Fibroblast of lung (primary cell): ENCODE measurements around the gene C8G. TPM values are rescaled to one million over a fixed set of nuclear protein-coding genes. Genes with fewer than 3 reads are reported as not detected.

Experiments
- DNase-seq, 2 donors: peaks; one replicate each; pipeline versions ENCODE4 v3.0.0 to v3.0.0-alpha.2; 2010; ENCODE audit warnings: low read depth in 2 of 2
- H2AFZ ChIP-seq: 2 replicates; pipeline ENCODE4 v1.5.1; 2012; ENCODE audit warnings: low read length, control low read depth, inconsistent platforms
- H3K27ac ChIP-seq: 2 replicates; pipeline ENCODE4 v1.5.1; 2011; ENCODE audit warnings: low read length, control low read depth; ENCODE audit not compliant: insufficient read depth
- H3K27me3 ChIP-seq: 2 replicates; pipeline ENCODE4 v1.5.1; 2011; ENCODE audit warnings: mild to moderate bottlenecking, low read length; ENCODE audit not compliant: control insufficient read depth, insufficient read depth
- H3K36me3 ChIP-seq: 2 replicates; pipeline ENCODE4 v1.5.1; 2011; ENCODE audit warnings: low read length; ENCODE audit not compliant: control insufficient read depth, insufficient read depth
- H3K4me1 ChIP-seq: 2 replicates; pipeline ENCODE4 v1.5.1; 2011; ENCODE audit warnings: low read length; ENCODE audit not compliant: control insufficient read depth, insufficient read depth; ENCODE audit errors: extremely low read depth
- H3K4me2 ChIP-seq: 2 replicates; pipeline ENCODE4 v1.5.1; 2011; ENCODE audit warnings: low read length, control low read depth; ENCODE audit not compliant: insufficient read depth; ENCODE audit errors: extremely low read depth
- H3K4me3 ChIP-seq, 4 experiments: fragments of 200-600 bp in 1 of 4; sonication (generic) in 1 of 4; replicated peaks in 1 of 4; 2 replicates each; pipeline ENCODE4 v1.5.1; 2011 to 2016; ENCODE audit warnings: low read length in 4 of 4, low read depth in 3 of 4, mild to moderate bottlenecking in 3 of 4, control low read depth in 2 of 4, inconsistent platforms in 1 of 4, mixed read lengths in 1 of 4; ENCODE audit not compliant: insufficient read depth in 1 of 4; ENCODE audit errors: control extremely low read depth in 1 of 4
- H3K79me2 ChIP-seq: 2 replicates; pipeline ENCODE4 v1.5.1; 2012; ENCODE audit warnings: mild to moderate bottlenecking, low read length, inconsistent platforms; ENCODE audit not compliant: control insufficient read depth, insufficient read depth
- H3K9ac ChIP-seq: 2 replicates; pipeline ENCODE4 v1.5.1; 2011; ENCODE audit warnings: mild to moderate bottlenecking, low read length, control low read depth; ENCODE audit not compliant: insufficient read depth
- H3K9me3 ChIP-seq: 2 replicates; pipeline ENCODE4 v1.5.1; 2012; ENCODE audit warnings: low read depth, low read length; ENCODE audit not compliant: control insufficient read depth, insufficient read depth
- H4K20me1 ChIP-seq: 2 replicates; pipeline ENCODE4 v1.5.1; 2011; ENCODE audit warnings: low read length; ENCODE audit not compliant: control insufficient read depth, insufficient read depth; ENCODE audit errors: extremely low read depth
- EZH2 ChIP-seq: IDR thresholded peaks from 2 replicates; pipeline ENCODE4 v1.5.1; 2012; ENCODE audit warnings: low read length, control low read depth, mild to moderate bottlenecking; ENCODE audit errors: missing control alignments
- polyA plus RNA-seq, 2 donors: library from polyadenylated mRNA; depleted of rRNA in 1 of 2; stranded (reverse) in 1 of 2; unstranded in 1 of 2; fragments of >200 nt; gene quantifications; 2 replicates each; pipeline ENCODE4 v1.2.1, GENCODE V29; 2011 to 2012; ENCODE audit warnings: missing spikeins in 1 of 2
- total RNA-seq: library from RNA; depleted of rRNA; stranded (reverse); fragments of >200 nt; gene quantifications from 2 replicates; pipeline ENCODE4 v1.2.1, GENCODE V29; 2014
- TF ChIP-seq, protein P1 (sequence below), 2 donors: IDR thresholded peaks in 1 of 2; conservative IDR thresholded peaks in 1 of 2; 1 replicate in 1 of 2; 2 replicates in 1 of 2; pipeline ENCODE4 v1.5.1; 2011 to 2012; ENCODE audit warnings: low read length in 2 of 2, control low read depth in 1 of 2, inconsistent platforms in 1 of 2, low read depth in 1 of 2, mild to moderate bottlenecking in 1 of 2

The C8G gene
- total and polyA plus RNA-seq, 2 donors (not counting 1 experiment from before 2014, with no cell fraction given): 0.40 to 1.2 TPM

DNA sequence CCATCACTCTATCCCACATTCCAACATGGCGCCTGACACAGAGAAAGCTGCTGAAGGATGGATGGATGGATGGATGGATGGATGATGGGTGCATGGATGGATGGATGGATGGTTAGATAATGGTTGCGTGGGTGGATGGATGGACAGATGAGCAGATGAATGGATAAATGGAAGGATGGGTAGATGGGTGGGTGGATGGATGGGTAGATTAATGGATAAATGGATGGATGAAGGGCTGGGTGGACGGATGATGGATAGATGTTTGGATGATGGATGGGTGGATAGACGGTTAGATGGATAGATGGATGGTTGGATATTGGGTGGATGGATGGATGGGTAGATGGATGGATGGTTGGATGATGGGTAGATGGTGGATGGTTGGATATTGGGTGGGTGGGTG is 11.6 kb downstream of the C8G start:
- H3K79me2 ChIP-seq: no peaks in the 10 kb centered on the region

DNA sequence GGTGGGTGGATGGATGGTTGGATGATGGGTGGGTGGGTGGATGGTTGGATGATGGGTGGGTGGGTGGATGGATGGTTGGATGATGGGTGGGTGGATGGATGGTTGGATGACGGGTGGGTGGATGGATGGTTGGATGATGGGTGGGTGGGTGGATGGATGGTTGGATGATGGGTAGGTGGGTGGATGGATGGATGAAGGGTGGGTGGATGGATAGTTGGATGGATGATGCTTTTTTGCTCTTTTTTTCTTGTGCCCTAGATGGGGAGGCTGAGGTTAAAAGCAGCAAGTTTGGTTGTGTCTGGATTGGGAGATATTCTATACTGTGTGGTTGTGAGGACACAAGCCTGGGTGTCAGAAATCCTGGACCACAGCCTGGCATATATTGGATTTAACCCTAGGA is 12.4 kb downstream of the C8G start:
- no peaks in the 10 kb centered on the region for H3K79me2 ChIP-seq
- no peaks in the 10 kb centered on the region for H3K4me1 ChIP-seq
- no peak overlapping the region for H3K4me3 ChIP-seq
- no peaks in the 10 kb centered on the region for H4K20me1 ChIP-seq
- TF ChIP-seq EZH2: no peak
- TF ChIP-seq, protein P1, sequence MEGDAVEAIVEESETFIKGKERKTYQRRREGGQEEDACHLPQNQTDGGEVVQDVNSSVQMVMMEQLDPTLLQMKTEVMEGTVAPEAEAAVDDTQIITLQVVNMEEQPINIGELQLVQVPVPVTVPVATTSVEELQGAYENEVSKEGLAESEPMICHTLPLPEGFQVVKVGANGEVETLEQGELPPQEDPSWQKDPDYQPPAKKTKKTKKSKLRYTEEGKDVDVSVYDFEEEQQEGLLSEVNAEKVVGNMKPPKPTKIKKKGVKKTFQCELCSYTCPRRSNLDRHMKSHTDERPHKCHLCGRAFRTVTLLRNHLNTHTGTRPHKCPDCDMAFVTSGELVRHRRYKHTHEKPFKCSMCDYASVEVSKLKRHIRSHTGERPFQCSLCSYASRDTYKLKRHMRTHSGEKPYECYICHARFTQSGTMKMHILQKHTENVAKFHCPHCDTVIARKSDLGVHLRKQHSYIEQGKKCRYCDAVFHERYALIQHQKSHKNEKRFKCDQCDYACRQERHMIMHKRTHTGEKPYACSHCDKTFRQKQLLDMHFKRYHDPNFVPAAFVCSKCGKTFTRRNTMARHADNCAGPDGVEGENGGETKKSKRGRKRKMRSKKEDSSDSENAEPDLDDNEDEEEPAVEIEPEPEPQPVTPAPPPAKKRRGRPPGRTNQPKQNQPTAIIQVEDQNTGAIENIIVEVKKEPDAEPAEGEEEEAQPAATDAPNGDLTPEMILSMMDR (conservative IDR thresholded peaks at IDR 0.05 in 1 of 2, IDR thresholded peaks at IDR 0.05 in 1 of 2; ENCODE audit: low read depth in 1 of 2, low read length in 2 of 2): no peak
- no peak for DNase-seq
- H3K9me3 ChIP-seq: no peaks in the 10 kb centered on the region
- H3K4me2 ChIP-seq: no peak overlapping the region
- H3K36me3 ChIP-seq: no peaks in the 10 kb centered on the region
- no peak overlapping the region for H3K27ac ChIP-seq
- H3K27me3 ChIP-seq: no peaks in the 10 kb centered on the region
- no peak overlapping the region for H2AFZ ChIP-seq
- H3K9ac ChIP-seq: no peak overlapping the region

More for the DNA sequence above, 11.6 kb downstream of the C8G start:
- H4K20me1 ChIP-seq: no peaks in the 10 kb centered on the region
- no peaks in the 10 kb centered on the region for H3K36me3 ChIP-seq
- H3K27ac ChIP-seq: no peak overlapping the region
- no peaks in the 10 kb centered on the region for H3K4me1 ChIP-seq
- DNase-seq: no peak
- H2AFZ ChIP-seq: no peak overlapping the region
- H3K27me3 ChIP-seq: no peaks in the 10 kb centered on the region
- H3K9me3 ChIP-seq: no peaks in the 10 kb centered on the region
- TF ChIP-seq, protein P1 (conservative IDR thresholded peaks at IDR 0.05 in 1 of 2, IDR thresholded peaks at IDR 0.05 in 1 of 2; ENCODE audit: low read depth in 1 of 2, low read length in 2 of 2): no peak
- no peak for TF ChIP-seq EZH2
- H3K9ac ChIP-seq: no peak overlapping the region
- no peak overlapping the region for H3K4me3 ChIP-seq
- H3K4me2 ChIP-seq: no peak overlapping the region

DNA sequence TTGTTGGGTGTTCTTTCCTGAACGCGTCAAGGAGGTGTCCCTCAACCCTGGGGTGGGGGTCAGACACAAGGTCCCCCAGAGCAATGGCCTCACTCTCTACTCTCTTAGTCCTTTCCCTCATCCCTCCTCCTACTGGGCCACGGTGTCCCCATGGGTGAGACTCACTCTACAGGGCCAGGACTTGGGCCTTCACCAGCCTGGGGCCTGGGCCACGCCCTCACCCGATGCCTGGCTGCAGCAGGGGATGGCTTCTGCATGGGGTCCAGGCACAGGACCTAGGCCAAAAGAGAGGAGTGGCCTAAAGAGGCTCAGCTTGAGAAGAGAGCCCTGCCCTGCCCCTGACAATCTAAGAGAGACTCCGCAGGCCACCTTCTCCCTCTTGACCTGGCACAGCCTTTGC is 12.9 kb downstream of the C8G start:
- Histone ChIP-seq H2AFZ (no peak overlapping the region), H3K9ac (no peak overlapping the region), H3K4me1 (no peaks in the 10 kb centered on the region), H3K79me2 (no peaks in the 10 kb centered on the region), H4K20me1 (no peaks in the 10 kb centered on the region), H3K27ac (no peak overlapping the region), H3K4me2 (no peak overlapping the region), H3K4me3 (no peak overlapping the region), H3K9me3 (no peaks in the 10 kb centered on the region), H3K27me3 (no peaks in the 10 kb centered on the region), H3K36me3 (no peaks in the 10 kb centered on the region)
- DNase-seq: no peak
- TF ChIP-seq, protein P1 (conservative IDR thresholded peaks at IDR 0.05 in 1 of 2, IDR thresholded peaks at IDR 0.05 in 1 of 2; ENCODE audit: low read depth in 1 of 2, low read length in 2 of 2): no peak
- TF ChIP-seq EZH2: no peak
